Activated gamma-delta T cell treated with Interleukin-2 at 50 U/mL for 16 hours (primary cell): ENCODE data around the gene KAT8.

Source experiments
- DNase-seq: peaks from one replicate; pipeline ENCODE4 v3.0.0-alpha.2; 2020

Gene KAT8

DNA sequence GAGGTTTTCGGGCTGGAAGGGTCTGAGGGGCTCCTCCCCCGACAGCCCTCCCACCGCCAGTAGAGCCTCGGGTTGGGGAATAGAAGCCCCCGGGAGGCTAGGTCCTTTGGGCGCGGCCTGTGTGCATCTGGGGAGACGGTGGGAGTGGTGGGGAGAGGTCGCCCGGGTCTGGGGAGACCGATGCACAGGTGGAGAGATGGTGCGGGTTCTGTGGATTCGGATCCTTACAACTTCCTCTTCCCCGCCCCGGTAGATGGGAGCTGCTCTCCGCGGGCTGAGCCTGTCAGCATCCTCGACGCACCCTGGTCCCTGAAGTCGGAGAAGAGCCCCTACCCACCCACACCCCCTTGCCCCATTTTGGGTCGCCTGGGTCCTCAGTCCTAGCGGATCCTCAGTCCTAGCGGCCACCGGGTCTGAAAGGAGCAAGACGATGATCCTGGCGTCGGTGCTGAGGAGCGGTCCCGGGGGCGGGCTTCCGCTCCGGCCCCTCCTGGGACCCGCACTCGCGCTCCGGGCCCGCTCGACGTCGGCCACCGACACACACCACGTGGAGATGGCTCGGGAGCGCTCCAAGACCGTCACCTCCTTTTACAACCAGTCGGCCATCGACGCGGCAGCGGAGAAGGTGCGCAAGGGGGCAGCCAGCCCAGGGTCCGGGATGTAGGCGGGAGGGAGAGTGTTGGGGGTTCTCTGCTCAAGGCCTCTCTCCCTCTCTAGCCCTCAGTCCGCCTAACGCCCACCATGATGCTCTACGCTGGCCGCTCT is 8.5 kb upstream of the KAT8 start:
- no peak for DNase-seq

DNA sequence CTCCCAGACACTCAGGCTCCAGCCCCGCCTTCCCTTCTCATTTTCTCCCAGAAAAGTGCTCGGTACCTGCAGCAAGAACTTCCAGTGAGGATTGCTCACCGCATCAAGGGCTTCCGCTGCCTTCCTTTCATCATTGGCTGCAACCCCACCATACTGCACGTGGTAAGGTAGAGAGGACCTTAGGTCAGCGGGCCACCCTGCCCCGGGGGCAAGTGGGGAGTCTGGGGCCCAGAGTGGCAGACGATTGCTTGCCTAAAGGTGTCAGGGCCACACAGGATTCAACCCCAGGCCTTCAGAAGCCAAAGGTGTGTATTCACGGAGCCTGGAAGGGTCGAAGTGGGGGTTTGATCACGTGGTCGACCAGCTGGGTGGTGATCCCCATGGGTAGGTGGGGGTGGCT is 7.8 kb upstream of the KAT8 start:
- DNase-seq, result no peak

DNA sequence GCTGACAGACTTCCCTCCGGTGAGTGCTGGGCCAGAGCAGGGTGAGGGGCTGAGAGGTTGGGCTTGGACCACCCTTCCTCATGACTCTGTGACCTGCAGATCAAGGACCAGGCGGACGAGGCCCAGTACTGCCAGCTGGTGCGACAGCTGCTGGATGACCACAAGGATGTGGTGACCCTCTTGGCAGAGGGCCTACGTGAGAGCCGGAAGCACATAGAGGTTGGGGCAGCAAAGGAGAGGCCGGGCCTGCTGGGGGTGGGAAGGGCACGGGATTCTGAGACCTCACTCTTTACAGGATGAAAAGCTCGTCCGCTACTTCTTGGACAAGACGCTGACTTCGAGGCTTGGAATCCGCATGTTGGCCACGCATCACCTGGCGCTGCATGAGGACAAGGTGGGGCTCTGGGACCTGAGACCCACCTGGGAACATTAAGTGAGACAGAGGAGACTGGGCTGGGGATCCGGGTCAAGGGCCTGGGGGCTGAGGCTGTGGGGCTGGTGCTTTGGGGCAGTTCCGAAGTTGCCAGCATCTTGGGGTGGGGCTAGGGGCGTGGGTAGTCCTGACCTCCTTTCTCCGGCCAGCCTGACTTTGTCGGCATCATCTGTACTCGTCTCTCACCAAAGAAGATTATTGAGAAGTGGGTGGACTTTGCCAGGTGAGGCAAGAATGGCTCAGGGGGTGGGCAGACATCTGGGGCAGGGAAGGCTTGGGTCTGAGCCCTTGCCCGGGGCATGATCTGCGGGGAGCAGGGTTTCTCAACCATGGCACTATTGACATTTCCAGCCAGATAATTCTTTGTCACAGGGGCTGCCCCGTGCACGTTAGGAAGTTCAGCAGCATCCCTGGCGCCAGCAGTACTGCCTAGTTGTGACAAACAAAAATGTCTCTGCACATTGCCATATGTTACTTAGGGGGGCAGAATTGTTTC is 7.1 kb upstream of the KAT8 start:
- DNase-seq, result no peak

DNA sequence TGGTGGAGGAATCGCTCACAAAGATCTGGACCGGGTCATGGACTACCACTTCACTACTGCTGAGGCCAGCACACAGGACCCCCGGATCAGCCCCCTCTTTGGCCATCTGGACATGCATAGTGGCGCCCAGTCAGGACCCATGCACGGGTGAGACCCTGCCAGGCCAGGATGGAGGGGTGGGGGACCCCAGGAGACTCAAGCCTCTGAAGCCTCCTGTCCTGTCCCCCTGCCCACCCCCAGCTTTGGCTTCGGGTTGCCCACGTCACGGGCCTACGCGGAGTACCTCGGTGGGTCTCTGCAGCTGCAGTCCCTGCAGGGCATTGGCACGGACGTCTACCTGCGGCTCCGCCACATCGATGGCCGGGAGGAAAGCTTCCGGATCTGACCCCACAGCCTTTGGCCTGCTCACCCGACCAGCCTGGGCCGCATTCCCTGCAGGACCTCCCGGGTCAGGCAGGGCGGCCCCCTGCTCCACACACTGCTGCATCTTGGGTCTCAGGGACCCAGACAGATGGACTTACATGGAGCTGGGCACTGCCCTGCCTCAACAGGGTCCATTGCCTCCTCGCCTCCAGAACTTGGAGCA is 5.5 kb upstream of the KAT8 start:
- DNase-seq, result no peak

DNA sequence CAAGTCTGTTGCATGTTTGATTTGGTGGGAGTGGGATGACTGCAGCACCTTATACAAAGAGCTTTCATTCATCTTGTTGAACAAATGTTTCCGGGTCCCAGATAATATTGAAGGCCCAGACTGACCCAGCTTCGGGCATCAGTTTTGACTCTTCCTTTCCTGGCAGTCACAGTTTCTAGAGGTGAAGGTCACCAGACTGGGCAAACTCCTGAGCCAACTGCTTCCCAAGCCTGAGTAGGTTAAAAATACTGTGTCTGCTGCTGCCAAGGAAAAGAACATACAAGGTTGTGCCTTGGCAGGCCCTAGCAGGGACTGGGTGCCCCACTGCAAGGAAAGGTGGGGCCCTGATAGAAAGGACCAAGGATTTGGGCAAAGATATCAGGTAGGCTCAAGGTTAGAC is 4.8 kb upstream of the KAT8 start:
- no peak for DNase-seq

DNA sequence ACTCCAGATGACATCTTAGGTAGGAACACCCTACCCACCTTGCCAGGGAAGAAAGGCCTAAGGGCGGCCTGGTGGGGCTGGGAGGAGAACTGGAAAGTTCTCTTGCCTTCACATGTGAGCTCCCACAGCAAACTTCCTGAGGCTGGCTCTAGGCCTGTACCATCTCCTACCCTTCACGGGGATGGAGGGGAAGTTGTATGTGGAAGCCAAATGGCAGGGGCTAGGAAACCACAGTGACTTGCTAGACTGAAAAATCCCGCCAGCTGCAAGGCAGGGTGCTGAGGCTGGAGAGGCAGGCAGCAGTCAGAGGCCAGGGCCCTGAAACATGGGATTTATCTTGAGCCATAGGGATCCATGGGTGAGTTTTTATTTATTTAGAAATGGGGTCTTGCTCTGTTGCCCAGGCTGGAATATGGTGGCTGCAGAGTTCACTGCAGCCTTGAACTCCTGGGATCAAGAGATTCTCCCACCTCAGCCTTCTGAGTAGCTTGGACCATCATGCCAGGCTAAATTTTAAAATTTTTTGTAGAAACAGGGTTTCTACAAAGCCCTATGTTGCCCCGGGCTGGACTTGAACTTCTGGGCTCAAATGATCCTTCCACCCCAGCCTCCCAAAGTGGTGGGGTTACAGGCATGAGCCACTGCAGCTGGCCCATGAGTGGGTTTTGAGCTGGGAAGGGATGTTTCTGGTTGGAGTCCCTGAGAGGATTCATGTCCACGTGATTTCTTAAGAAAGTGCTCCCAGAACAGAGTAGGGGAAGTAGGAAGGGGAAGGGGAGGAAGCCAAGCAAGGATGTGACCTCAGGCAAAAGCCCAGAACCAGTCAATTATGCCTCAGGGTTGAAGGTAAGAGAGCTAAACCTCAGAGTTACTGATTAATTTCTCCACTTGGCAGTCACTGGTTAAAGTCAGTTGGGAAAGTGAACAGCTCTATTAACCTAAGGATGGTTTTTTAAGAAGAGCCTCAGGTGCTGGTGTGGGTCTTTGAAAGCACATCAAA is 4.0 kb upstream of the KAT8 start:
- no peak for DNase-seq

DNA sequence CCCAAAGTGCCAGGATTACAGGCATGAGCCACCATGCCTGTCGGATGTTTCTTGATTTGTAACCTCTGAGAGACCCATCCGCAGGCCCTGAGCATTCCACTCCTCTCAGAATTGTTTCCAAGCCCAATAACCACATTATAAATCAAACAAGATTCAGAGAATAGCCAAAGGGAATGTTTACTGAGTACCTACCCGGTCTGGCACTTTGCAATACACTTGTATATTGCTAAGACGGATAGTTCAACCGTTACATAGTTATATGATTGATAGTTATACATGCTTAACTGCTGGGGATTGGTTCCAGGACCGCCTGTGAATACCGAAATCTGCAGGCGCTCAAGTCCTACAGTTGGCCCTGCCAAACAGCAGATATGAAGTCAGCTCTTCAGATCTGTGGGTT is 3.0 kb upstream of the KAT8 start:
- DNase-seq, result no peak

DNA sequence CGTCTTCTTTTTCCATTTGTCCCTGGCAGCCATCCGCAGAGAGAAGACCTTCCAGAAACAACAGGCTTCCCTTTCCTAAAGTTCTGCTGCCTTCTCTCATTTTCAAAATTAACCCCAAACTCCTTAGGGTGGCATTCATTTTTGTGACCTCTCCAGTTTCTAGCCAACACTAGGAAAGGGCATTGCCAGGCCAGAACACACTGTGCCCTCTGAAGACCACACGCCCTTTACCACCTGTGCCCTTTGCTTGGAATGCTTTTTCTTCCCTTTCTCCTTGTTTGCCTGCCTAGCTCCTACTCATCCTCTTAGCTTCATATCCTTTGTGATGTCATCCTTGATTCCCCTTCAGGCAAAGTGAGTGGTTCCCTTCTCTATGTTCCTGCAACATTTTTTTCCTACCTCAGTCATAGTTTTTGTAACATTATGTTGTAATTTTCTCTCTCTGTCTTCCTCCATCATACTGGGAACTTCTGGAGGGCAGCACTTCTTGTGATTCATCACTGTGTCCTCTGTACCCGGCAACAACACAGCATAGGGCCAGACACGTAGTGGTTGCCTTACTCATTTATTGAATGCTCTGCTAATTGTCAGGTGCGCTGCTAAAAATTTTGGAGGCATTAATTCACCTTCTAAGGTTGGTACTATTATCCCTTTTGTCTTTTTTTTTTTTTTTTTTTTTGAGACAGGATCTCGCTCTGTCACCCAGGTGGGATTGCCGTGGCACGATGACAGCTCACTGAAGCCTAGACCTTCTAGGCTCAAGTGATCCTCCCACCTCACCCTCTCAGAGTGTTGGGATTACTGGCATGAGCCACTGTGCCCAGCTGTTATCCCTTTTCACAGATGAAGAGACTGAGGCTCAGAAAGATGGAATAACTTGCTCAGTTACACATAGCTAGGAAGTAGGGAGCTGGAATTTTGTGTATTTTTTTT is 1.0 kb downstream of the KAT8 start:
- DNase-seq, result no peak

DNA sequence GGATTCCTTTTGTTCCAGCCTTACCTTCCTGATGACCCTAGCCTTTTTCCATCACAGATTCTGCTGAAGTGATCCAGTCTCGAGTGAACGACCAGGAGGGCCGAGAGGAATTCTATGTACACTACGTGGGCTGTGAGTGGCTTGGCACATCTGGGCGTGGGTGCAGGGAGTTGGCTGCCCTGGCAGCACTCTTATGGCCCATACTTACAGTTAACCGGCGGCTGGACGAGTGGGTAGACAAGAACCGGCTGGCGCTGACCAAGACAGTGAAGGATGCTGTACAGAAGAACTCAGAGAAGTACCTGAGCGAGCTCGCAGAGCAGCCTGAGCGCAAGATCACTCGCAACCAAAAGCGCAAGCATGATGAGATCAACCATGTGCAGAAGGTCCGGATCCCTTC is 2.7 kb downstream of the KAT8 start:
- no peak for DNase-seq

DNA sequence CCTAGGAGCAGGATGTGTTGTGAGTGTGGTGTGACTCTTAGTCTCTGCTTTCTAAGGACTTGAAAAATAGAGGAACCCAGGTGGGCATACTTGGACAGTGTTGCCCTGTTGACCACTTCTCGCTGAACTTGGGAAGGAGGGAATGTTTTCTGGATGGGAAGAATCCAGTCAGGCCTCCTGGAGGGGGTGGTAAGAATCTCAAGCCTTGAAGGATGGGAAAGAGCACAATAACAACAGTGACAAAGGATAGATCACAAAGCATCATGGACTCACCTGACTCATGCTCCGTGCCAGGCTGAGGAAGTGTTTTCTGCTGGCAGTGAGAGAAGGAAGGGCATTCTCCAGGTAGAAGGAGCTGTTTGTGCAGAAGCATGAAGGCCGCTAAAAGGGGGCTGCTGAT is 8.4 kb downstream of the KAT8 start:
- DNase-seq, result no peak

DNA sequence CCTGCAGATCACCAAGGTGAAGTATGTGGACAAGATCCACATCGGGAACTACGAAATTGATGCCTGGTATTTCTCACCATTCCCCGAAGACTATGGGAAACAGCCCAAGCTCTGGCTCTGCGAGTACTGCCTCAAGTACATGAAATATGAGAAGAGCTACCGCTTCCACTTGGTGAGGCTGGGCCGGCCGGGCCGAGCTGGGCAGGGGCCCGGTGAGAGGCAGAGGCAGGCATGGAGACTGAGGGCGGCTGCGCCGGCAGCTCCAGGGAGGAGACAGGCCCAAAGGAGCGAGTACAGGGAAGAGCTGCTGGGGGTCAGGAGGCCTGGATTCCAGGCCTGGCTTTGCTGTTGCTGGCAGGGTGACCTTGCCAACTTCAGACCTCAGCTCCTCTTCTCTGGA is 9.7 kb downstream of the KAT8 start:
- no peak for DNase-seq

DNA sequence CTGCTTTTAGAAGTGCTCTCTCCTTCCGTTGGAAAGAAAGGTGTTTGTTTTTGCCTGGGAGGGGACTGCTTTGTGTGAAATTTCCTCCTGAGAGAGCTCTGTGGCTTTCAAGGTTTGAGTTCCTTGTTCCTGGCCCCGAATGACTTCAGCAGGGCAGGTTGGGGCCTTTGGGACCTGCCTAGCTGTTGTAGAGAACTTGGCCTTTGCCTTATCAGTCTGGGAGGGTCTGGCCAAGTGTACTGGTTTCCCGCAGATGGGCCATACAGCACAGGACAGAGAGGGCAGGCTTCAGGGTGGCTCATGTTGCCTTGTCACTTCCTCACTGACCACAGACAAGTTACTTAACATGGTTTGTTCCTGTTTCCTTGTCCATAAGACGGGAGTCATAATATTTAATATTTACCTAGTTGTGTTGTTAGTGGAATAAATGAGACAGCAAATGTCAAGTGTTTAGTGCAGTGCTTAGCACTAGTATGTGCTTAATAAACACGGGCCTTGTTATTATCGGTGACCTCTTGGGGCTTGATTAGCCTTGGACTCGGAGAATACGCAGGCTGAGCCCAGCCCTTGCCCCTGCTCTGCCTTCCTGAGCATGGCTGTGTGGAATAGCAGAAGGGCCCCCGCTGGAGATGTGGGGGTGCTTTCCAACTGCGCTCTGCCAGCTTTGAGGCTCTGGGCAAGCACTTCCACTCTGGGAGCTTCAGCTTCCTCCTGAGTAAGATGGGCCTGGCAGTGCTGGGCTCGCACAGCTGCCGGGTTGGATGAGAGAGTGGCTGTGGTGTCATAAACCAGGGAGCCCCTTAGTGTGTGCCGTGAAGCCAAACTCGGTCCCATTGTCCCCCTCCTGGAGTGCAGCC is 11.5 kb downstream of the KAT8 start:
- no peak for DNase-seq

DNA sequence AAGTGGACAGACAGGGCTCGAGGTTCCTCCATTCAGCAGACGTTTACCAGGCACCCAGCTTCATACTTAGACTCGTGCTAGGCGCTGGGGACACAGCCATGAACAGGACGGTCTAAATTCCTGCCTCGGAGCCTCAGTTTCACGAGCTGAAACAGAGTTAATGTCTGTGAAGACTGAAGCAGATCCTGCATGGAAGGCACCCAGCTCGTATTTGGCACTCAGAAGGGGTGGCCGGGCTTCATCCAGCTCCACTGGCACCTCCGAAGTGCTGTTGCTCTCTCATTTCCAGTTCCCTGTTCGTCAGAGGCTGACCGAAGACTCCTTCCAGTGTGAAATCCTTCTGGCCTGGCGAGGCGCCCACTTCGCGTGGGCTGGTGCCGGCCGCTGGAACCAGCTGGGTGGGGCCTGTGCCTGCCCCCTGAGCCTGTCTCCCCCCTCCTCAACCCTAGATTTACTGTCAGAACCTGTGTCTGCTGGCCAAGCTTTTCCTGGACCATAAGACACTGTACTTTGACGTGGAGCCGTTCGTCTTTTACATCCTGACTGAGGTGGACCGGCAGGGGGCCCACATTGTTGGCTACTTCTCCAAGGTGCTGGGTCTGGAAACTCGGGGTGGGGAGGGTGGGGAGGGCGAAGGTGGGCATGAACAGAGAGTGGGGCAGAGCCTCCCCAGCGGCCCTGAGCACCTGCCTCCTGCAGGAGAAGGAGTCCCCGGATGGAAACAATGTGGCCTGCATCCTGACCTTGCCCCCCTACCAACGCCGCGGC is 12.3 kb downstream of the KAT8 start:
- DNase-seq, result no peak

DNA sequence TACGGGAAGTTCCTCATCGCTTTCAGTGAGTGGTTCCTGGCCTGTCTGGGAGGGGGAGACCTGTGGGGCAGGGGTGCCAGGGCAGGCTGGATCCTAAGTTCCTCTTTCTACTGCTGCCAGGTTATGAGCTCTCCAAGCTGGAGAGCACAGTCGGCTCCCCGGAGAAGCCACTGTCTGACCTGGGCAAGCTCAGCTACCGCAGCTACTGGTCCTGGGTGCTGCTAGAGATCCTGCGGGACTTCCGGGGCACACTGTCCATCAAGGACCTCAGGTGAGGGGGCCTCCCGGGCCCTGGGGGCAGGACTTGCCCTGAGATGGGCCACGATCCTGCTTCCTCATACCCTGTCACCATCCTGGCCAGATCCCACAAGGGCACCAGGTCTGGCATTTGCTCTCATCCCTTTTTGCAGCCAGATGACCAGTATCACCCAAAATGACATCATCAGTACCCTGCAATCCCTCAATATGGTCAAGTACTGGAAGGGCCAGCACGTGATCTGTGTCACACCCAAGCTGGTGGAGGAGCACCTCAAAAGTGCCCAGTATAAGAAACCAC is 12.9 kb downstream of the KAT8 start:
- DNase-seq, result no peak

DNA sequence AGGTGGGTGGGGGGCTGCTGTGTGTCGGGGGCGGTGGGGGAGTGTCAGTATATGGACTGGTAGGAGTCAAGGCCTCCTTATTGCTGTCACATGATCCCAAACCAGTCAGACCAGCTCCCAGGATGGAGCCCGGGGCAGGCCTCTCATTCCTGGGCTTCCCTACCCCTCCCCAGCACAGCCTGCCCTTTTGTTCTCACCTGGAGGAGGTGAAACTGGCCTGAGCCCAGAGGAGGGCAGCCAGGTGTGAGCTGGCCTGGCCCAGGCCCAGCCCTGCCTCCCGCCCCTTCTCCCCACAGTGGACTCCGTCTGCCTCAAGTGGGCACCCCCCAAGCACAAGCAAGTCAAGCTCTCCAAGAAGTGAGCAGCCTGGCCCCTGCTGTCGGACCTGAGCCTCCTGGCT is 13.4 kb downstream of the KAT8 start:
- DNase-seq, result no peak

DNA sequence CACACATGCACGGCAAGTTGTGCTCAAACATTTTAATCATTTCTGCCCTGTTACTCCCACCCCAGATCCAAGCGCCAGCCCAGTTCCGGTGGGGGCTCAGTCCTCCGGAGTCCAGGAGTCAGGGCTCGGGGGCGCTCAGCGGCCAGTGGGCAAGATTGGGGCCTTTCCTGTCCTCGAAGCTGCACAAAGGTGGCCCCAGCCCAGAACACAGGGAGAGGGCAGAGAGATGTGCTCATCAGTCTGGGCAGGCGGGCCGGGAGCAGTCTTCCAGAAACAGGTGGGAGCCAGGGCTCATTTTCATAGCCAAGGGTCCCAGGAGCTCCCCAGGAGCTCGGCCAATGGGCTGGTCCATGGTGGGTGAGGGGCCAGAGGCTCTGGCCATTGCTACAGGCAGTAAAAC is 14.0 kb downstream of the KAT8 start:
- no peak for DNase-seq

DNA sequence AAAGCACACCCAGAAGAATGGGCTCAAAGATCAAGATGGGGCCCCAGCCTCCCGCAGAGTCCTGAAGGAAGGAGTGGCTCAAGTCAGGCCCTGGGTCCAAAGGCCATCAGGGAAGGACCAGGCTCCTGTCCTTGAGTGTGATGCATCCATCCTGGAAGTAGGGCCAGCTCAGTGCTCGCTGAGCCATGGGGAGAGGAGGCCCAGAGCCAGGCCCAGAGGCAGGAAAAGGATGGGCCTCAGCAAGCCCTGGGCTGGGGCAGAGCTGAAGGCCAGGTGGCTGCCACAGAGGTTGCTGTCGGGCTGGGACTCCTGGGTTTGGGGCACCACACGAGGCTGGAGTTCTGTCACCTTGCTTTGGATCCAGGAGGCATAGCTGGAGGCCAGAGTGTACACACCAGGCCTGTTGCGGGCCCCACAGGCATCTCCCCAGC is 14.4 kb downstream of the KAT8 start:
- no peak for DNase-seq

DNA sequence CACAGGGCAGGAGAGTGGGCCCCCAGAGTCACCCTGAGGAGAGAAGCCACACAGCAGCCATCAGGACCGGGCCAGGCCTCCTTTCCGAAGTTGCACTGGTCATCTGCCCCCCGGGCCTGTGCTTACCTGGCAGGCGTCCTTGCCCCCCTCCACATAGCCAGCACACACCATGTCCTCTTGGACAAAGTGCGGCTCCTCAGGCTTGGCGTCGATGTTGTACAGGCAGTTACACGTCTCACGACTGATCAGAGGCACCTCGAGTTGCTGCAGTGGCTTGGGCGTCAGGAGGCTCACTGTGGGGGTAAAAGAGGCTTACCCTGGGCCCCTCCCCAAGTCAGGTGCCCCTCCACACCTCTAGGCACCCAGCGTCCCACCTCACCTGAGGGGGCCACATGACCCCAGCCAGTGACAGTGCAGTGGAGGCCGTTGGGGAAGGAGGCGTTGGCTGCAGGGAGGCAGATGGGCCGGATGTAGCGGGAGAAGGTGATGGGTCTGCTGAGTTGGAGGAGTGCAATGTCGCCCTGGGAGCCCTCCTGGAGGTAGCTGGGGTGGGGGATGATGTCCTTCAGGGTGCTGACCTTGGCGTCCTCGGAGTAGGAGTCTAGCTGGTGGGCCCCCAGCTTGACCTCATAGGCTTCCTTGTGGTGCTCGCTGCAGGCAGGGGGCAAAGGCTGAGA is 15.0 kb downstream of the KAT8 start:
- no peak for DNase-seq

DNA sequence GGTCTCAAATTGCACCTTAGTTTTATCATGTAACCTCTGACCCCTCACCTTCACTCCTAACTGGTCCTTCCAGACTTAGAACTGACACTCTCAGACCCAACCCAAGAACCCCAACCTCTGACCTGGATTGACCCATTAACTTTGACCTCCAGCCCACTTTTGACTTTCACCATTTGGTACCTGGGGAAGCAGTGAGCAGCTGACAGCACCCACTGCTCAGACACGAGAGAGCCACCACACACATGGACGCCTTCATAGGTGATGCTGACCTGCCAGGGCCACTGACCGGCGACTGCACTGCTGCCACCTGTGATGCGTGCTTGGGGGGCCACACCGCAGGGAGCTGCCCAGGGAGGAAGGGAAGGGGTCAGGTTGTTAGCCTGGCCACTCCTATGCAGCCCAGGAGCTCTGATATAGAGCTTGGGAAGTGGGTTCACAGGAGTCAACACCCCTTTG is 15.6 kb downstream of the KAT8 start:
- DNase-seq, result no peak
